Spleen (tissue), 11 donors: Measurements from ENCODE around the gene MS4A18. TPM values are rescaled to one million over a fixed set of nuclear protein-coding genes. Genes with fewer than 3 reads are reported as not detected.

Experiments
- DNase-seq: peaks from one replicate; pipeline ENCODE4 v3.0.0-alpha.2; 2020
- H3K27ac ChIP-seq, 8 donors: fragments of 200-600 bp; sonication (generic) in 7 of 8; 1 replicate in 4 of 8; 2 replicates in 4 of 8; pipeline versions ENCODE4 v1.5.0 to v1.8.0; 2016 to 2021; ENCODE audit warnings: inconsistent platforms in 4 of 8, mild to moderate bottlenecking in 4 of 8, moderate library complexity in 1 of 8
- H3K27me3 ChIP-seq, 7 donors: fragments of 200-600 bp; sonication (generic) in 6 of 7; replicated peaks in 1 of 7; 1 replicate in 4 of 7; 2 replicates in 3 of 7; pipeline versions ENCODE4 v1.5.0 to v1.8.0; 2016 to 2021; ENCODE audit warnings: inconsistent platforms in 3 of 7, mild to moderate bottlenecking in 1 of 7
- H3K36me3 ChIP-seq, 6 donors: fragments of 200-600 bp; sonication (generic) in 5 of 6; 1 replicate in 4 of 6; 2 replicates in 2 of 6; pipeline versions ENCODE4 v1.5.0 to v1.8.0; 2016 to 2021; ENCODE audit warnings: inconsistent platforms in 2 of 6
- H3K4me1 ChIP-seq, 6 donors: fragments of 200-600 bp; sonication (generic) in 5 of 6; 1 replicate in 3 of 6; 2 replicates in 3 of 6; pipeline versions ENCODE4 v1.5.0 to v1.8.0; 2016 to 2021; ENCODE audit warnings: inconsistent platforms in 3 of 6
- H3K4me3 ChIP-seq, 8 donors: fragments of 200-600 bp; sonication (generic) in 7 of 8; 1 replicate in 4 of 8; 2 replicates in 4 of 8; pipeline versions ENCODE4 v1.5.0 to v1.8.0; 2016 to 2021; ENCODE audit warnings: inconsistent platforms in 4 of 8, mild to moderate bottlenecking in 4 of 8, moderate library complexity in 2 of 8
- H3K9me3 ChIP-seq, 8 donors: fragments of 200-600 bp; sonication (generic) in 7 of 8; 1 replicate in 4 of 8; 2 replicates in 4 of 8; pipeline versions ENCODE4 v1.5.0 to v1.8.0; 2016 to 2021; ENCODE audit warnings: inconsistent platforms in 4 of 8
- CTCF ChIP-seq, 11 experiments: fragments of 200-600 bp in 7 of 11; fragments of 450-650 bp in 4 of 11; sonication (generic) in 4 of 11; IDR thresholded peaks in 8 of 11; conservative IDR thresholded peaks in 3 of 11; 1 replicate in 7 of 11; 2 replicates in 4 of 11; pipeline versions ENCODE4 v1.4.0 to v1.8.0; 2016 to 2021; ENCODE audit warnings: antibody characterized with exemption in 11 of 11, inconsistent platforms in 4 of 11, mild to moderate bottlenecking in 1 of 11
- POLR2A ChIP-seq, 3 donors: fragments of 450-650 bp; IDR thresholded peaks; one replicate each; pipeline ENCODE4 v1.5.1; 2017; ENCODE audit warnings: antibody characterized with exemption in 3 of 3, mild to moderate bottlenecking in 1 of 3
- POLR2AphosphoS5 ChIP-seq, 3 donors: sonication (generic); formaldehyde crosslinking; IDR thresholded peaks; one replicate each; pipeline ENCODE4 v1.5.1; 2017; ENCODE audit warnings: antibody characterized with exemption in 3 of 3
- WGBS, 5 donors: extraction: QIAGEN DNeasy Blood & Tissue Kit in 3 of 5; methylation state at CpG; one replicate each; pipeline versions ENCODE4 v1.1.5 to v1.1.7; 2013 to 2018; 5-methylcytosine and 5-hydroxymethylcytosine counted together
- intact Hi-C: fragments of 100-400 bp; cut with DNase I; formaldehyde crosslinking; loops from one replicate; pipeline ENCODE4 v1.15.0; 2023; ENCODE audit warnings: low total_unique reads
- polyA plus RNA-seq, 3 donors: library from polyadenylated mRNA; stranded (reverse); fragments of 200-250 nt; gene quantifications; one replicate each; pipeline ENCODE4 v1.2.1, GENCODE V29; 2013
- total RNA-seq, 7 donors: library from RNA; depleted of rRNA in 3 of 7; stranded (reverse); fragments of >200 nt in 3 of 7; fragmentation: NEBNext Ultra II Directional in 4 of 7; extraction: Animal tissue kit (Norgen Biotek cat#: 25700) in 4 of 7; gene quantifications; one replicate each; pipeline versions ENCODE4 v1.1.0 to v1.2.1, GENCODE V29; 2016 to 2021
- donor health status: healthy with polysubstance abuse.
- donor health status: DM: no; HTN: no; CAD: no; lungs with moderate emphysema.
- donor health status: DM: no; HTN: no; CAD: no.
- donor health status: Bipolar disorder and iron deficiency.
- donor health status: healthy.
- donor health status: DM: no; HTN: no; CAD: no.
- donor health status: DM: yes; HTN: yes; CAD: no.

MS4A18 gene
- total and polyA plus RNA-seq, 10 donors, result not detected

- Histone ChIP-seq H3K4me1 (peaks cover 0 to 36% (median 2%) of the 10 kb centered on the region in 6 donors), H3K4me3 (no peak overlapping the region), H3K9me3 (no peaks in the 10 kb centered on the region), H3K36me3 (no peaks in the 10 kb centered on the region), H3K27me3 (peaks cover 0 to 54% (median 8%) of the 10 kb centered on the region in 7 donors), H3K27ac (no peak overlapping the region)
- intact Hi-C loops, result no loop called here
- WGBS, 5 donors, result 64 to 89% (median 78%) methylated on average over 4 of the region's 4 CpGs
- DNase-seq, result no peak
- TF ChIP-seq POLR2A (IDR thresholded peaks at IDR 0.05), result no peak
- no peak for TF ChIP-seq CTCF (IDR thresholded peaks at IDR 0.05 in 8 of 11, conservative IDR thresholded peaks at IDR 0.05 in 3 of 11)
- TF ChIP-seq POLR2AphosphoS5 (IDR thresholded peaks at IDR 0.05), result no peak
These were observed 37.1 kb downstream of the MS4A18 start for GRCh38 chr11:60761436-60762190.

- WGBS, 5 donors, result 57 to 64% (median 61%) methylated on average over 11 of the region's 11 CpGs
- no peak overlapping the region for H3K27ac ChIP-seq
- peaks cover 0 to 57% (median 15%) of the 10 kb centered on the region in 7 donors for H3K27me3 ChIP-seq
These were observed 38.6 kb downstream of the MS4A18 start for GRCh38 chr11:60762851-60763691.

GRCh38 chr11:60763692-60764369 is 39.3 kb downstream of the MS4A18 start:
- Histone ChIP-seq H3K36me3 (no peaks in the 10 kb centered on the region), H3K4me1 (peaks cover 0 to 36% (median 2%) of the 10 kb centered on the region in 6 donors), H3K27ac (no peak overlapping the region), H3K4me3 (no peak overlapping the region), H3K9me3 (no peaks in the 10 kb centered on the region), H3K27me3 (peaks cover 0 to 59% (median 15%) of the 10 kb centered on the region in 7 donors)
- TF ChIP-seq CTCF (IDR thresholded peaks at IDR 0.05 in 8 of 11, conservative IDR thresholded peaks at IDR 0.05 in 3 of 11), result no peak
- no peak for TF ChIP-seq POLR2A (IDR thresholded peaks at IDR 0.05)
- no peak for TF ChIP-seq POLR2AphosphoS5 (IDR thresholded peaks at IDR 0.05)
- intact Hi-C loops, result no loop called here
- 80 to 91% (median 87%) methylated on average over 11 of the region's 11 CpGs for WGBS, 5 donors
- DNase-seq, result peak; percentile 68

More at GRCh38 chr11:60762851-60763691, 38.6 kb downstream of the MS4A18 start:
- TF ChIP-seq CTCF (IDR thresholded peaks at IDR 0.05 in 8 of 11, conservative IDR thresholded peaks at IDR 0.05 in 3 of 11) (peak in 1 of 11 experiments; percentile 13), POLR2A (IDR thresholded peaks at IDR 0.05) (no peak)
- no peak overlapping the region for H3K4me3 ChIP-seq
- H3K36me3 ChIP-seq, result no peaks in the 10 kb centered on the region
- peaks cover 0 to 36% (median 2%) of the 10 kb centered on the region in 6 donors for H3K4me1 ChIP-seq
- H3K9me3 ChIP-seq, result no peaks in the 10 kb centered on the region
- intact Hi-C loops, result no loop called here
- DNase-seq, result peak; percentile 47
